ENCODE data around the gene SALL4. TPM values are rescaled to one million over a fixed set of nuclear protein-coding genes. Genes with fewer than 3 reads are reported as not detected.
"Not testable (repeated sequence)": the region's sequence is repeated elsewhere in the genome, so short reads cannot be mapped to it uniquely, and the experiment has no call there.

Gene SALL4
- total RNA-seq, 2 donors from 2014 or later = not detected

- Histone ChIP-seq H3K4me3 (no peak overlapping the region), H3K36me3 (no peaks in the 10 kb centered on the region), H3K27ac (no peak overlapping the region), H3K9me3 (no peaks in the 10 kb centered on the region), H3K4me1 (peaks cover 0 to 6% of the 10 kb centered on the region in 2 donors), H3K27me3 (no peaks in the 10 kb centered on the region)
- DNase-seq (ENCODE audit: low spot score) = peak; percentile 64
- no peak for TF ChIP-seq CTCF (IDR thresholded peaks at IDR 0.05)
These were observed 43.3 kb downstream of the SALL4 start for GRCh38 chr20:51758978-51759544.

- no peak for TF ChIP-seq CTCF (IDR thresholded peaks at IDR 0.05)
- peaks cover 0 to 13% of the 10 kb centered on the region in 2 donors for H3K4me1 ChIP-seq
- no peak overlapping the region for H3K27ac ChIP-seq
- H3K4me3 ChIP-seq = no peak overlapping the region
- H3K9me3 ChIP-seq = no peaks in the 10 kb centered on the region
- H3K27me3 ChIP-seq = no peaks in the 10 kb centered on the region
- H3K36me3 ChIP-seq = no peaks in the 10 kb centered on the region
- no peak for DNase-seq (ENCODE audit: low spot score)
These were observed 45.1 kb downstream of the SALL4 start for GRCh38 chr20:51757226-51757625.

- Histone ChIP-seq H3K27ac (no peak overlapping the region), H3K27me3 (no peaks in the 10 kb centered on the region), H3K4me1 (peaks cover 0 to 17% of the 10 kb centered on the region in 2 donors), H3K36me3 (no peaks in the 10 kb centered on the region), H3K4me3 (no peak overlapping the region), H3K9me3 (no peaks in the 10 kb centered on the region)
- no peak for TF ChIP-seq CTCF (IDR thresholded peaks at IDR 0.05)
- DNase-seq (ENCODE audit: low spot score) = no peak
These were observed 45.7 kb downstream of the SALL4 start for GRCh38 chr20:51756653-51757052.

GRCh38 chr20:51753220-51753619 lies 49.1 kb downstream of the SALL4 start:
- not testable (repeated sequence) for DNase-seq (ENCODE audit: low spot score); H3K27ac ChIP-seq; H3K9me3 ChIP-seq; H3K36me3 ChIP-seq; H3K27me3 ChIP-seq; H3K4me3 ChIP-seq
- peaks cover 0 to 24% of the 10 kb centered on the region in 2 donors for H3K4me1 ChIP-seq

- Histone ChIP-seq H3K9me3 (no peaks in the 10 kb centered on the region), H3K4me3 (no peak overlapping the region), H3K36me3 (no peaks in the 10 kb centered on the region), H3K27me3 (no peaks in the 10 kb centered on the region), H3K27ac (peak overlapping the region; percentile 35 to 58), H3K4me1 (peaks cover 0 to 24% of the 10 kb centered on the region in 2 donors)
- no peak for TF ChIP-seq CTCF (IDR thresholded peaks at IDR 0.05)
- DNase-seq (ENCODE audit: low spot score) = no peak
These were observed 49.9 kb downstream of the SALL4 start for GRCh38 chr20:51752343-51752951.

GRCh38 chr20:51750770-51751388 lies 51.4 kb downstream of the SALL4 start:
- H3K36me3 ChIP-seq = no peaks in the 10 kb centered on the region
- peak overlapping the region in 1 of 2 donors; percentile 56 for H3K27ac ChIP-seq
- no peak for TF ChIP-seq CTCF (IDR thresholded peaks at IDR 0.05)
- peaks cover 0 to 24% of the 10 kb centered on the region in 2 donors for H3K4me1 ChIP-seq
- DNase-seq (ENCODE audit: low spot score) = no peak
- H3K4me3 ChIP-seq = no peak overlapping the region
- no peaks in the 10 kb centered on the region for H3K27me3 ChIP-seq
- no peaks in the 10 kb centered on the region for H3K9me3 ChIP-seq

Data from right atrium auricular region (tissue), 2 donors.